Putamen (tissue), 1 donor: ENCODE measurements around the gene SIK3.
"Not testable (repeated sequence)": the region's sequence is repeated elsewhere in the genome, so short reads cannot be mapped to it uniquely, and the experiment has no call there.

ENCODE experiments used
- DNase-seq: peaks from one replicate; pipeline ENCODE4 v3.0.0-alpha.2; 2016; ENCODE audit warnings: low spot score

SIK3 gene

GRCh38 chr11:117076941-117077691, 21.1 kb downstream of the SIK3 start:
- DNase-seq: no peak

GRCh38 chr11:117075186-117075585, 23.0 kb downstream of the SIK3 start:
- DNase-seq: no peak

- DNase-seq: no peak
Measured at GRCh38 chr11:117074119-117074518, 24.1 kb downstream of the SIK3 start.

GRCh38 chr11:117073539-117073938, 24.7 kb downstream of the SIK3 start:
- no peak for DNase-seq

- peak; percentile 64 for DNase-seq
Measured at GRCh38 chr11:117072517-117073461, 25.4 kb downstream of the SIK3 start.

- peak; percentile 73 for DNase-seq
Measured at GRCh38 chr11:117071344-117071787, 26.9 kb downstream of the SIK3 start.

GRCh38 chr11:117070016-117070415, 28.2 kb downstream of the SIK3 start:
- no peak for DNase-seq

GRCh38 chr11:117068303-117068860, 29.8 kb downstream of the SIK3 start:
- DNase-seq: no peak

GRCh38 chr11:117066959-117067358, 31.3 kb downstream of the SIK3 start:
- DNase-seq: no peak

GRCh38 chr11:117064275-117064674, 34.0 kb downstream of the SIK3 start:
- DNase-seq: no peak

- DNase-seq: no peak
Measured at GRCh38 chr11:117062498-117062897, 35.7 kb downstream of the SIK3 start.

GRCh38 chr11:117061256-117061655, 37.0 kb downstream of the SIK3 start:
- no peak for DNase-seq

- no peak for DNase-seq
Measured at GRCh38 chr11:117059611-117060148, 38.5 kb downstream of the SIK3 start.

GRCh38 chr11:117058761-117059261, 39.4 kb downstream of the SIK3 start:
- DNase-seq: peak; percentile 81

GRCh38 chr11:117057727-117058126, 40.5 kb downstream of the SIK3 start:
- no peak for DNase-seq

GRCh38 chr11:117057317-117057716, 40.9 kb downstream of the SIK3 start:
- DNase-seq: no peak

GRCh38 chr11:117055469-117055868, 42.8 kb downstream of the SIK3 start:
- no peak for DNase-seq

GRCh38 chr11:117054382-117054781, 43.8 kb downstream of the SIK3 start:
- DNase-seq: no peak

- no peak for DNase-seq
Measured at GRCh38 chr11:117052196-117053149, 45.8 kb downstream of the SIK3 start.

GRCh38 chr11:117050121-117050520, 48.1 kb downstream of the SIK3 start:
- not testable (repeated sequence) for DNase-seq

GRCh38 chr11:117046627-117047026, 51.6 kb downstream of the SIK3 start:
- not testable (repeated sequence) for DNase-seq
